Endodermal cell (in vitro differentiated cells): ENCODE data around the gene RNF111. TPM values are rescaled to one million over a fixed set of nuclear protein-coding genes. Genes with fewer than 3 reads are reported as not detected.

Experiments
- DNase-seq: peaks from one replicate; pipeline ENCODE4 v3.0.0-alpha.2; 2017
- H3K27ac ChIP-seq: 2 replicates; pipeline ENCODE4 v1.5.1; 2013; ENCODE audit warnings: mild to moderate bottlenecking, low read depth, low read length, moderate library complexity
- H3K27me3 ChIP-seq: 2 replicates; pipeline ENCODE4 v1.6.1; 2013; ENCODE audit warnings: mild to moderate bottlenecking, low read length, moderate library complexity; ENCODE audit not compliant: insufficient read depth, control insufficient read depth, poor library complexity, severe bottlenecking
- H3K36me3 ChIP-seq: 2 replicates; pipeline ENCODE4 v1.7.0; 2013; ENCODE audit warnings: mild to moderate bottlenecking, low read length, moderate library complexity; ENCODE audit not compliant: control insufficient read depth, insufficient read depth
- H3K4me1 ChIP-seq: one replicate; pipeline ENCODE4 v1.7.0; 2013; ENCODE audit warnings: low read length; ENCODE audit not compliant: control insufficient read depth, insufficient read depth
- H3K4me3 ChIP-seq: 2 replicates; pipeline ENCODE4 v1.5.1; 2013; ENCODE audit warnings: mild to moderate bottlenecking, low read length, moderate library complexity
- H3K9ac ChIP-seq: 2 replicates; pipeline ENCODE4 v1.6.1; 2013; ENCODE audit warnings: mild to moderate bottlenecking, low read length, moderate library complexity; ENCODE audit not compliant: poor library complexity, severe bottlenecking; ENCODE audit errors: extremely low read depth
- H3K9me3 ChIP-seq: 2 replicates; pipeline ENCODE4 v1.6.1; 2013; ENCODE audit warnings: mild to moderate bottlenecking, low read length, moderate library complexity; ENCODE audit not compliant: control insufficient read depth
- H3K27ac Mint-ChIP-seq: 2 replicates; pipeline ENCODE4 v1.8.0; 2020; ENCODE audit warnings: mixed read lengths
- H3K27me3 Mint-ChIP-seq: 2 replicates; pipeline ENCODE4 v1.8.0; 2021; ENCODE audit warnings: mild to moderate bottlenecking, mixed read lengths; ENCODE audit not compliant: insufficient read depth
- H3K36me3 Mint-ChIP-seq: 2 replicates; pipeline ENCODE4 v1.8.0; 2020; ENCODE audit warnings: low read depth, mixed read lengths
- H3K4me1 Mint-ChIP-seq: 2 replicates; pipeline ENCODE4 v1.8.0; 2020; ENCODE audit warnings: mixed read lengths
- H3K4me3 Mint-ChIP-seq: 2 replicates; pipeline ENCODE4 v1.8.0; 2020; ENCODE audit warnings: mild to moderate bottlenecking, moderate library complexity, mixed read lengths
- H3K9me3 Mint-ChIP-seq: 2 replicates; pipeline ENCODE4 v1.8.0; 2020; ENCODE audit warnings: mild to moderate bottlenecking, mixed read lengths
- whole genome bisulfite sequencing, 2 experiments: methylation state at CpG; one replicate each; pipeline versions ENCODE4 v1.1.5 to v1.1.7; 2013; ENCODE audit warnings: missing lambda C conversion rate in 2 of 2, mixed read lengths in 1 of 2; ENCODE audit not compliant: insufficient coverage in 1 of 2, insufficient read length in 1 of 2; 5-methylcytosine and 5-hydroxymethylcytosine counted together
- total RNA-seq, 2 donors: library from RNA; stranded (reverse); fragmentation: NEBNext Ultra II Directional in 1 of 2; extraction: Animal tissue kit (Norgen Biotek cat#: 25700) in 1 of 2; gene quantifications; 2 replicates in 1 of 2; 3 replicates in 1 of 2; pipeline ENCODE4 v1.2.1, GENCODE V29; 2021
- TF ChIP-seq, protein P1 (sequence below): fragments of 200-600 bp; sonication (generic); conservative IDR thresholded peaks from 2 replicates; pipeline ENCODE4 v1.5.0; 2021; ENCODE audit warnings: antibody characterized with exemption, mild to moderate bottlenecking

Gene RNF111
- total RNA-seq, 2 donors from 2014 or later = 31.6 to 31.9 TPM

GRCh38 chr15:59051873-59052861, 64.7 kb downstream of the RNF111 start:
- H3K27ac Mint-ChIP-seq = no peak overlapping the region
- WGBS, 2 experiments = 71 to 100% methylated on average over 1 of the region's 2 CpGs

DNA sequence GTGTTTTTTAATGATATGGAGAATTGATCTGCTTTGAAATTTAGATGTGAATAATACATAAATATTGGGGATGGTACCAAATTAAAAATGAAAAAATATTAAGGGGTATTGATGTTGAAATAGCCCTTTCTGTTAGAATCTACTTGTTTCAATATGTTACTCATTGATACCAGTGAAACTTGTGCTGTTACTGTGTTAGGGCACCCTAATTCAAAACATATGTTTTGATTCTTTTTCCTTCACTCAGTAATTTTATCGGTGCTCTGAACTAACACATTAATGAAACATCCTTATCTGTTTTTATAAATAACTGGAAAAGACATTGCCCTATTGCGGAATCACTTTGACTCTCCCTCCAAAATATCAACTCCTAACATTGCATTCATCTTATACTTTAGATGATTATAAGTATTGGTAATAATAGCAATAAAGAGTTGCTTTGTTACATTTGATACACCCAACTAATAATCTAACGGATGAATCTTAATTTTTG, 65.5 kb downstream of the RNF111 start:
- no peak overlapping the region for H3K27ac ChIP-seq
- Mint-ChIP-seq H3K4me1 (no peaks in the 10 kb centered on the region), H3K27me3 (no peaks in the 10 kb centered on the region), H3K27ac (no peak overlapping the region), H3K9me3 (no peaks in the 10 kb centered on the region), H3K36me3 (peaks cover 34% of the 10 kb centered on the region), H3K4me3 (no peak overlapping the region)
- DNase-seq = no peak
- H3K36me3 ChIP-seq = peaks cover 61% of the 10 kb centered on the region
- no peaks in the 10 kb centered on the region for H3K27me3 ChIP-seq
- H3K4me1 ChIP-seq = no peaks in the 10 kb centered on the region
- TF ChIP-seq, protein P1, sequence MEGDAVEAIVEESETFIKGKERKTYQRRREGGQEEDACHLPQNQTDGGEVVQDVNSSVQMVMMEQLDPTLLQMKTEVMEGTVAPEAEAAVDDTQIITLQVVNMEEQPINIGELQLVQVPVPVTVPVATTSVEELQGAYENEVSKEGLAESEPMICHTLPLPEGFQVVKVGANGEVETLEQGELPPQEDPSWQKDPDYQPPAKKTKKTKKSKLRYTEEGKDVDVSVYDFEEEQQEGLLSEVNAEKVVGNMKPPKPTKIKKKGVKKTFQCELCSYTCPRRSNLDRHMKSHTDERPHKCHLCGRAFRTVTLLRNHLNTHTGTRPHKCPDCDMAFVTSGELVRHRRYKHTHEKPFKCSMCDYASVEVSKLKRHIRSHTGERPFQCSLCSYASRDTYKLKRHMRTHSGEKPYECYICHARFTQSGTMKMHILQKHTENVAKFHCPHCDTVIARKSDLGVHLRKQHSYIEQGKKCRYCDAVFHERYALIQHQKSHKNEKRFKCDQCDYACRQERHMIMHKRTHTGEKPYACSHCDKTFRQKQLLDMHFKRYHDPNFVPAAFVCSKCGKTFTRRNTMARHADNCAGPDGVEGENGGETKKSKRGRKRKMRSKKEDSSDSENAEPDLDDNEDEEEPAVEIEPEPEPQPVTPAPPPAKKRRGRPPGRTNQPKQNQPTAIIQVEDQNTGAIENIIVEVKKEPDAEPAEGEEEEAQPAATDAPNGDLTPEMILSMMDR = no peak
- H3K4me3 ChIP-seq = no peak overlapping the region
- H3K9me3 ChIP-seq = no peaks in the 10 kb centered on the region
- WGBS, 2 experiments = 86 to 100% methylated on average over 1 of the region's 3 CpGs
- no peak overlapping the region for H3K9ac ChIP-seq

More at GRCh38 chr15:59051873-59052861, 64.7 kb downstream of the RNF111 start:
- Mint-ChIP-seq H3K4me3 (no peak overlapping the region), H3K4me1 (no peaks in the 10 kb centered on the region), H3K27me3 (no peaks in the 10 kb centered on the region), H3K36me3 (peaks cover 34% of the 10 kb centered on the region), H3K9me3 (no peaks in the 10 kb centered on the region)
- Histone ChIP-seq H3K27me3 (no peaks in the 10 kb centered on the region), H3K4me1 (no peaks in the 10 kb centered on the region), H3K9me3 (no peaks in the 10 kb centered on the region), H3K9ac (no peak overlapping the region), H3K27ac (no peak overlapping the region), H3K4me3 (no peak overlapping the region), H3K36me3 (peaks cover 53% of the 10 kb centered on the region)
- TF ChIP-seq, protein P1 = no peak
- no peak for DNase-seq

- WGBS, 2 experiments = 88 to 89% methylated on average over 1 of the region's 2 CpGs
- no peaks in the 10 kb centered on the region for H3K27me3 Mint-ChIP-seq
- Histone ChIP-seq H3K36me3 (peaks cover 63% of the 10 kb centered on the region), H3K4me3 (no peak overlapping the region), H3K9ac (no peak overlapping the region), H3K27ac (no peak overlapping the region), H3K27me3 (no peaks in the 10 kb centered on the region), H3K4me1 (no peaks in the 10 kb centered on the region), H3K9me3 (no peaks in the 10 kb centered on the region)
- H3K4me1 Mint-ChIP-seq = no peaks in the 10 kb centered on the region
- no peaks in the 10 kb centered on the region for H3K9me3 Mint-ChIP-seq
- peaks cover 34% of the 10 kb centered on the region for H3K36me3 Mint-ChIP-seq
- no peak overlapping the region for H3K27ac Mint-ChIP-seq
- TF ChIP-seq, protein P1 = no peak
- no peak overlapping the region for H3K4me3 Mint-ChIP-seq
- DNase-seq = no peak
Observed at GRCh38 chr15:59053482-59053881, 66.0 kb downstream of the RNF111 start.
